Panc1 (cell line): ENCODE data around the gene AKAP5. TPM values are rescaled to one million over a fixed set of nuclear protein-coding genes. Genes with fewer than 3 reads are reported as not detected.
A peak's percentile ranks its signal among the peaks of the same experiment; 100 is the strongest.

Experiments used
- ATAC-seq: fragments of 200-7000 bp; cut with Tn5 transposase; 2 replicates; pipeline ENCODE4 v1.9.1; 2020; ENCODE audit warnings: mild to moderate bottlenecking, moderate library complexity
- BruUV-seq: library from RNA; stranded (reverse); fragments of 400-500 nt; replicated peaks from 2 replicates; lab custom pipeline; 2021; lab: Mats Ljungman, UMichigan
- CTCF ChIA-PET: fragments of 300-600 bp; sonication (Branson Sonifier 250); formaldehyde crosslinking; loops from one replicate; lab custom pipeline; 2022; ENCODE audit warnings: antibody characterized with exemption; lab: Charles Lee
- POLR2A ChIA-PET: fragments of 300-600 bp; sonication (Branson Sonifier 250); formaldehyde crosslinking; loops from one replicate; lab custom pipeline; 2022; ENCODE audit warnings: antibody characterized with exemption; lab: Charles Lee
- DNase-seq: peaks from one replicate; pipeline ENCODE4 v3.0.0-alpha.2; 2010; ENCODE audit warnings: low read depth, low spot score
- H3K27ac ChIP-seq: 2 replicates; pipeline ENCODE4 v1.5.1; 2011; ENCODE audit warnings: mild to moderate bottlenecking, low read length, inconsistent platforms
- H3K27me3 ChIP-seq: fragments of 200-500 bp; sonication (Bioruptor generic); 2 replicates; pipeline ENCODE4 v1.6.0; 2014; ENCODE audit warnings: low read length, inconsistent platforms; ENCODE audit not compliant: control insufficient read depth, insufficient read depth
- H3K36me3 ChIP-seq: fragments of 200-500 bp; sonication (Bioruptor generic); 2 replicates; pipeline ENCODE4 v1.5.1; 2014; ENCODE audit warnings: inconsistent platforms, mild to moderate bottlenecking, low read length, moderate library complexity; ENCODE audit not compliant: control insufficient read depth, insufficient read depth
- H3K4me1 ChIP-seq: 2 replicates; pipeline ENCODE4 v1.5.1; 2011; ENCODE audit warnings: inconsistent platforms, mild to moderate bottlenecking, low read length, moderate library complexity; ENCODE audit not compliant: control insufficient read depth, insufficient read depth
- H3K4me3 ChIP-seq, 2 experiments: 2 replicates each; pipeline ENCODE4 v1.5.1; 2011 to 2012; ENCODE audit warnings: low read depth in 2 of 2, low read length in 2 of 2, mild to moderate bottlenecking in 2 of 2, inconsistent platforms in 1 of 2, moderate library complexity in 1 of 2
- H3K9me3 ChIP-seq: fragments of 200-500 bp; sonication (Bioruptor generic); 2 replicates; pipeline ENCODE4 v1.5.1; 2014; ENCODE audit warnings: low read depth, mild to moderate bottlenecking, inconsistent platforms, low read length, moderate library complexity; ENCODE audit not compliant: control insufficient read depth, insufficient read depth
- CTCF ChIP-seq: fragments of 450-650 bp; IDR thresholded peaks from 2 replicates; pipeline ENCODE4 v1.5.1; 2017; ENCODE audit warnings: mild to moderate bottlenecking
- POLR2AphosphoS5 ChIP-seq: IDR thresholded peaks from 2 replicates; pipeline ENCODE4 v1.6.1; 2012; ENCODE audit warnings: mild to moderate bottlenecking, low read depth, low read length, moderate library complexity
- REST ChIP-seq, 2 experiments: IDR thresholded peaks; 2 replicates each; pipeline ENCODE4 v1.6.1; 2011 to 2012; ENCODE audit warnings: low read depth in 2 of 2, control low read depth in 1 of 2, low read length in 1 of 2, mild to moderate bottlenecking in 1 of 2, moderate library complexity in 1 of 2; ENCODE audit not compliant: insufficient read depth in 1 of 2
- SIN3A ChIP-seq: IDR thresholded peaks from 2 replicates; pipeline ENCODE4 v1.6.1; 2012; ENCODE audit warnings: low read depth, mild to moderate bottlenecking, low read length, moderate library complexity, borderline replicate concordance; ENCODE audit not compliant: insufficient read depth
- TCF7L2 ChIP-seq: IDR thresholded peaks from 2 replicates; pipeline ENCODE4 v1.6.1; 2011; ENCODE audit warnings: mild to moderate bottlenecking, low read depth, low read length, inconsistent platforms
- in situ Hi-C: cut with HindIII; loops from 2 replicates; pipeline ENCODE4 v1.10.0; 2016; ENCODE audit warnings: low sequenced_read_pairs, low pct_unique_long_range_greater_than_20kb
- intact Hi-C: fragments of 100-400 bp; cut with micrococcal nuclease; formaldehyde crosslinking; loops from one replicate; pipeline ENCODE4 v1.10.0; 2022; ENCODE audit not compliant: unreplicated experiment
- total RNA-seq: library from RNA; stranded (reverse); gene quantifications from one replicate; pipeline ENCODE4 v1.2.1, GENCODE V29; 2021; ENCODE audit not compliant: unreplicated experiment

AKAP5 gene
- total RNA-seq, 1 experiment from 2014 or later, result 0.64 TPM

GRCh38 chr14:64500088-64500487 lies 34.8 kb downstream of the AKAP5 start:
- Histone ChIP-seq H3K27ac (no peak overlapping the region; the same call in 1 of the 2 replicates), H3K4me3 (no peak overlapping the region), H3K27me3 (no peaks in the 10 kb centered on the region), H3K36me3 (peaks cover 11% of the 10 kb centered on the region; the same call in 1 of the 2 replicates), H3K4me1 (peaks cover 17% of the 10 kb centered on the region), H3K9me3 (no peaks in the 10 kb centered on the region)
- intact Hi-C loops, result no loop called here
- TF ChIP-seq REST (IDR thresholded peaks at IDR 0.05; ENCODE audit: insufficient read depth in 1 of 2, low read depth in 2 of 2, low read length in 1 of 2) (no peak), POLR2AphosphoS5 (no peak), CTCF (no peak), TCF7L2 (no peak), SIN3A (no peak)
- in situ Hi-C loops, result no loop called here
- BruUV-seq, result no TSS peak
- DNase-seq (no peak), ATAC-seq (no peak)
- POLR2A ChIA-PET, result no interaction called here
- CTCF ChIA-PET, result no interaction called here

DNA sequence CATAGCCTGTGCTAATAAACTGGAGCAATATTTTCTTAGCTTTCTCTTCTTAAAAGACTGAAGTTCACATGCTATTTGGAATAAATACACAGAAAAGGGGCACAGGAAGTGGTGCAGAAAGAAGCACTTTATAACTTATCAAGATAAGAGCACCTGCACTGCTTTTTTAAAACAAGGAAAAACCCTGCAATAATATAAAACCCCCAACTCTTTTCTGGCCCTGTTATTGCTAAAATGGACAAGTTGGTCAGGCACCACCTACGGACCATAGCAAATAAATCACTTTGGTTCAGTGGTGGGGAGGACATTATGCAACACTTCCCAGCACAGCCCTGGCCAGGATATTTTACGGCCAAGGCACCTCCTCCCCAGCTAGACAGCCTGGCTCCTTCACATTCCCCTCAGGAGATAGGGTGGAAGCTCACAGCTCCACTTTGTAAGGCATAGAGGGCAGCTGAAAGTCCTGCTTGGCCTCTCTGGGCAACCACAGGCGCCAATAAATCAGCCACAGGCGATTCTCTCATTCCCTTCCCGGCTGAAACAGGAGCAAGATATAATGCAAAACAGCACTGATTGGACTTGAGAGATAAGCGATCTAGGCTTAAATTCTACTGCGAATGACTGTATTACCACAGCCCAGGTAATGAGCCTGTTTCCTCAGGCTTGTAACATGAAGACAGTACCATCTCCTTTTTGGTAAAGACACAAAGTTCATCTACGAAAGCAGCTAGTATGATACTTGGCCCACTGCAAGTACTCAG lies 36.3 kb downstream of the AKAP5 start:
- BruUV-seq, result TSS peak; percentile 60
- DNase-seq, result no peak
- in situ Hi-C loops, result no loop called here
- H3K27me3 ChIP-seq, result no peaks in the 10 kb centered on the region
- ATAC-seq, result no peak
- no peaks in the 10 kb centered on the region for H3K9me3 ChIP-seq
- H3K4me1 ChIP-seq, result peaks cover 17% of the 10 kb centered on the region
- TF ChIP-seq TCF7L2 (no peak), CTCF (no peak), REST (IDR thresholded peaks at IDR 0.05; ENCODE audit: insufficient read depth in 1 of 2, low read depth in 2 of 2, low read length in 1 of 2) (no peak), POLR2AphosphoS5 (no peak), SIN3A (no peak)
- CTCF ChIA-PET, result no interaction called here
- peaks cover 11% of the 10 kb centered on the region; the same call in 1 of the 2 replicates for H3K36me3 ChIP-seq
- intact Hi-C loops, result no loop called here
- POLR2A ChIA-PET, result no interaction called here
- peak overlapping the region; percentile 94 for H3K27ac ChIP-seq
- peak overlapping the region; percentile 83 to 94 for H3K4me3 ChIP-seq
